A549 (cell line): ENCODE data around the gene GRID2. TPM values are rescaled to one million over a fixed set of nuclear protein-coding genes. Genes with fewer than 3 reads are reported as not detected.

Source experiments
- ATAC-seq, 2 experiments: fragments of 200-7000 bp in 1 of 2; fragments of >200 bp in 1 of 2; cut with Nextera tagmentation in 1 of 2; cut with Tn5 transposase in 1 of 2; 3 replicates each; pipeline versions ENCODE4 v1.8.0 to v1.9.1; 2018 to 2020; ENCODE audit warnings: mild to moderate bottlenecking in 1 of 2, moderate library complexity in 1 of 2
- CTCF ChIA-PET: fragments of 300-600 bp; sonication (Branson Sonifier 250); formaldehyde crosslinking; extraction: SDS; loops from one replicate; lab custom pipeline; 2021; ENCODE audit warnings: antibody characterized with exemption, inconsistent platforms; lab: Yijun Ruan, JAX
- POLR2A ChIA-PET: fragments of 350-600 bp; formaldehyde crosslinking; extraction: SDS; loops from one replicate; lab custom pipeline; 2021; ENCODE audit warnings: antibody characterized with exemption, inconsistent platforms; lab: Yijun Ruan, JAX
- DNase-seq, 2 experiments: peaks; one replicate each; pipeline versions ENCODE4 v3.0.0 to v3.0.0-alpha.2; 2011 to 2016; ENCODE audit warnings: low read depth in 1 of 2, low spot score in 1 of 2
- FAIRE-seq: peaks from 2 replicates; lab custom pipeline; 2011; peaks lifted over from hg19 to GRCh38; lab: Jason Lieb, UNC
- H3K27ac ChIP-seq, 2 experiments: fragments of >200 bp; sonication (Bioruptor Twin); formaldehyde crosslinking; 3 replicates each; pipeline ENCODE4 v1.5.1; 2016 to 2017
- H3K4me1 ChIP-seq: fragments of >200 bp; sonication (Bioruptor Twin); formaldehyde crosslinking; 3 replicates; pipeline ENCODE4 v1.6.1; 2016
- H3K4me2 ChIP-seq: fragments of >200 bp; sonication (Bioruptor Twin); formaldehyde crosslinking; 3 replicates; pipeline ENCODE4 v1.6.1; 2016
- H3K4me3 ChIP-seq: fragments of >200 bp; sonication (Bioruptor Twin); formaldehyde crosslinking; 3 replicates; pipeline ENCODE4 v1.5.1; 2016
- H3K9me3 ChIP-seq: fragments of >200 bp; sonication (Bioruptor Twin); formaldehyde crosslinking; 3 replicates; pipeline ENCODE4 v1.6.1; 2016
- BCL3 ChIP-seq: fragments of >200 bp; sonication (Bioruptor Twin); formaldehyde crosslinking; IDR thresholded peaks from 3 replicates; pipeline ENCODE4 v1.6.1; 2016
- CBX2 ChIP-seq: fragments of 200-600 bp; sonication (generic); IDR thresholded peaks from 2 replicates; pipeline ENCODE4 v1.6.1; 2016; ENCODE audit warnings: low read depth, mild to moderate bottlenecking, borderline replicate concordance
- CBX8 ChIP-seq: fragments of 200-600 bp; sonication (generic); IDR thresholded peaks from 2 replicates; pipeline ENCODE4 v1.6.1; 2016
- CHD4 ChIP-seq: fragments of 200-600 bp; sonication (generic); IDR thresholded peaks from 2 replicates; pipeline ENCODE4 v1.6.1; 2016; ENCODE audit warnings: antibody characterized with exemption, mild to moderate bottlenecking, borderline replicate concordance
- EHMT2 ChIP-seq: fragments of 200-600 bp; sonication (generic); IDR thresholded peaks from 2 replicates; pipeline ENCODE4 v1.6.1; 2016; ENCODE audit warnings: antibody characterized with exemption, low read depth, mild to moderate bottlenecking, moderate library complexity
- HOXB13 ChIP-seq: fragments of 250-450 bp; sonication (Bioruptor Pico); IDR thresholded peaks from 2 replicates; pipeline ENCODE4 v1.5.0; 2020; ENCODE audit warnings: low read depth, mild to moderate bottlenecking, moderate library complexity
- HOXB5 ChIP-seq: fragments of 250-450 bp; sonication (Bioruptor Pico); IDR thresholded peaks from 2 replicates; pipeline ENCODE4 v1.5.0; 2020; ENCODE audit warnings: mild to moderate bottlenecking, moderate library complexity
- JUN ChIP-seq, 2 experiments: fragments of >200 bp; sonication (Bioruptor Twin); formaldehyde crosslinking; IDR thresholded peaks; 2 replicates in 1 of 2; 3 replicates in 1 of 2; pipeline ENCODE4 v1.6.1; 2016 to 2017
- KDM5A ChIP-seq: fragments of 200-600 bp; sonication (generic); IDR thresholded peaks from 2 replicates; pipeline ENCODE4 v1.6.1; 2016; ENCODE audit warnings: antibody characterized with exemption, mild to moderate bottlenecking
- MAFK ChIP-seq: fragments of 450-650 bp; IDR thresholded peaks from 2 replicates; pipeline ENCODE4 v1.6.1; 2014; ENCODE audit not compliant: partially characterized antibody
- MAX ChIP-seq: IDR thresholded peaks from 2 replicates; pipeline ENCODE4 v1.6.1; 2012
- MAZ ChIP-seq: fragments of 150-350 bp; IDR thresholded peaks from 2 replicates; pipeline ENCODE4 v1.6.1; 2014; ENCODE audit warnings: antibody characterized with exemption, low read depth, low read length, borderline replicate concordance
- MYC ChIP-seq: IDR thresholded peaks from 2 replicates; pipeline ENCODE4 v1.6.1; 2012; ENCODE audit warnings: mild to moderate bottlenecking, inconsistent platforms, low read length, improper control_type of control experiment, borderline replicate concordance
- PBX3 ChIP-seq: IDR thresholded peaks from 2 replicates; pipeline ENCODE4 v1.6.1; 2012
- PHF8 ChIP-seq: fragments of 200-600 bp; sonication (generic); IDR thresholded peaks from 2 replicates; pipeline ENCODE4 v1.6.1; 2016; ENCODE audit warnings: low read depth, mild to moderate bottlenecking, antibody characterized with exemption, moderate library complexity, borderline replicate concordance
- POLR2A ChIP-seq: IDR thresholded peaks from 2 replicates; pipeline ENCODE4 v1.6.1; 2012; ENCODE audit warnings: mild to moderate bottlenecking, low read length
- POLR2AphosphoS2 ChIP-seq: conservative IDR thresholded peaks from 2 replicates; pipeline ENCODE4 v1.6.1; 2012; ENCODE audit warnings: low read length, improper control_type of control experiment, inconsistent platforms
- RARB ChIP-seq: fragments of 250-450 bp; sonication (Bioruptor Pico); IDR thresholded peaks from 2 replicates; pipeline ENCODE4 v1.8.0; 2021; ENCODE audit warnings: mild to moderate bottlenecking, moderate library complexity
- RFX5 ChIP-seq: fragments of 450-650 bp; IDR thresholded peaks from 2 replicates; pipeline ENCODE4 v1.7.1; 2014; ENCODE audit warnings: antibody characterized with exemption, mild to moderate bottlenecking, moderate library complexity
- RNF2 ChIP-seq: fragments of 200-600 bp; sonication (generic); IDR thresholded peaks from 2 replicates; pipeline ENCODE4 v1.6.1; 2016; ENCODE audit warnings: low read depth, mild to moderate bottlenecking, antibody characterized with exemption, moderate library complexity, borderline replicate concordance
- SREBF2 ChIP-seq: fragments of 450-650 bp; IDR thresholded peaks from 2 replicates; pipeline ENCODE4 v1.6.1; 2014; ENCODE audit warnings: mild to moderate bottlenecking, moderate library complexity
- ZC3H11A ChIP-seq: fragments of 450-650 bp; IDR thresholded peaks from 2 replicates; pipeline ENCODE4 v1.6.1; 2014; ENCODE audit warnings: antibody characterized with exemption, mild to moderate bottlenecking
- ZFP36 ChIP-seq: fragments of 450-650 bp; IDR thresholded peaks from 2 replicates; pipeline ENCODE4 v1.6.1; 2014; ENCODE audit warnings: borderline replicate concordance; ENCODE audit not compliant: partially characterized antibody
- ZSCAN20 ChIP-seq: fragments of 250-450 bp; sonication (Bioruptor Pico); IDR thresholded peaks from 2 replicates; pipeline ENCODE4 v1.8.0; 2022; ENCODE audit warnings: mild to moderate bottlenecking, moderate library complexity
- WGBS: methylation state at CpG from one replicate; pipeline ENCODE4 v1.1.6; 2017; ENCODE audit errors: missing lambda C conversion rate; 5-methylcytosine and 5-hydroxymethylcytosine counted together
- polyA plus RNA-seq, 4 experiments: library from polyadenylated mRNA; depleted of rRNA in 3 of 4; stranded (reverse); fragments of >200 nt; fragmentation: RNase III in 1 of 4; extraction: RNeasy Plus Mini Kit Qiagen cat#74134 plus additional on column Dnase treatment in 1 of 4; gene quantifications; 2 replicates in 3 of 4; 3 replicates in 1 of 4; pipeline ENCODE4 v1.2.3, GENCODE V29; 2011 to 2017
- TF ChIP-seq, protein P1 (sequence below): fragments of 450-650 bp; IDR thresholded peaks from 2 replicates; pipeline ENCODE4 v1.6.1; 2014; ENCODE audit warnings: antibody characterized with exemption
- TF ChIP-seq, protein P2 (sequence below): fragments of 200-600 bp; sonication (generic); IDR thresholded peaks from 2 replicates; pipeline ENCODE4 v1.6.1; 2016; ENCODE audit warnings: antibody characterized with exemption, mild to moderate bottlenecking, moderate library complexity
- TF ChIP-seq, protein P3 (sequence below): fragments of 250-450 bp; sonication (Bioruptor Pico); IDR thresholded peaks from 2 replicates; pipeline ENCODE4 v1.5.0; 2020; ENCODE audit warnings: low read depth, mild to moderate bottlenecking, moderate library complexity

GRID2 gene
- polyA plus RNA-seq, 2 of the 4 experiments (the other 2 are of a cell fraction) = not detected

DNA sequence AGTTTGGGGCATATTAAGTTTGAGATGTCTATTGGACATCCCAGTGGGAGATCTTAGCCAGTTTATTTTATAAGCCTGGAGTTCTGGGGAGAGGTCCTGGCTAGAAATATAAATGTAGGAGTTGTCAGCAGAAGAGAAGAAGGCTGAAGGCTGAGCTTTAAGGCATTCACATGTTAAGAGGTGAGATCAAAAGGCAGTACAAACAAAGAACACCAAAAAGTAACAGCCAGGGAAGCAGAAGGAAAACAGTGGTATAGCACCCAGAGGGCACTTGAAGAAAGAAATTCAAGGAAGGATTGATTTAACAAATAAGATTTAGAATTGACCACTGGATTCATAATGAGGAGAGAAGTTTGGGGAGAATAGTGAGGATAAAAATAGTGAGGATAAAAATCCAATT, 1383.5 kb downstream of the GRID2 start:
- Histone ChIP-seq H3K9me3 (no peaks in the 10 kb centered on the region), H3K27ac (no peak overlapping the region), H3K4me3 (no peak overlapping the region), H3K4me1 (no peaks in the 10 kb centered on the region), H3K4me2 (no peak overlapping the region)
- ChIA-PET CTCF (no interaction called here), POLR2A (no interaction called here)
- no peak for FAIRE-seq
- TF ChIP-seq JUN (IDR thresholded peaks at IDR 0.05) = no peak
- no peak for TF ChIP-seq POLR2A
- no peak for TF ChIP-seq ZFP36
- TF ChIP-seq KDM5A = no peak
- no peak for DNase-seq
- no peak for ATAC-seq

GRCh38 chr4:93688978-93689377, 1385.2 kb downstream of the GRID2 start:
- CTCF ChIA-PET = no interaction called here
- Histone ChIP-seq H3K27ac (no peak overlapping the region), H3K4me1 (no peaks in the 10 kb centered on the region), H3K4me3 (no peak overlapping the region), H3K9me3 (no peaks in the 10 kb centered on the region), H3K4me2 (no peak overlapping the region)
- WGBS = 20% methylated on average over 4 of the region's 4 CpGs
- FAIRE-seq (no peak), DNase-seq (no peak), ATAC-seq (no peak)
- POLR2A ChIA-PET = no interaction called here
- TF ChIP-seq PBX3 = no peak
- no peak for TF ChIP-seq BCL3
- TF ChIP-seq, protein P1, sequence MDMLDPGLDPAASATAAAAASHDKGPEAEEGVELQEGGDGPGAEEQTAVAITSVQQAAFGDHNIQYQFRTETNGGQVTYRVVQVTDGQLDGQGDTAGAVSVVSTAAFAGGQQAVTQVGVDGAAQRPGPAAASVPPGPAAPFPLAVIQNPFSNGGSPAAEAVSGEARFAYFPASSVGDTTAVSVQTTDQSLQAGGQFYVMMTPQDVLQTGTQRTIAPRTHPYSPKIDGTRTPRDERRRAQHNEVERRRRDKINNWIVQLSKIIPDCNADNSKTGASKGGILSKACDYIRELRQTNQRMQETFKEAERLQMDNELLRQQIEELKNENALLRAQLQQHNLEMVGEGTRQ = no peak
- no peak for TF ChIP-seq RFX5
- TF ChIP-seq ZC3H11A = no peak
- TF ChIP-seq, protein P2, sequence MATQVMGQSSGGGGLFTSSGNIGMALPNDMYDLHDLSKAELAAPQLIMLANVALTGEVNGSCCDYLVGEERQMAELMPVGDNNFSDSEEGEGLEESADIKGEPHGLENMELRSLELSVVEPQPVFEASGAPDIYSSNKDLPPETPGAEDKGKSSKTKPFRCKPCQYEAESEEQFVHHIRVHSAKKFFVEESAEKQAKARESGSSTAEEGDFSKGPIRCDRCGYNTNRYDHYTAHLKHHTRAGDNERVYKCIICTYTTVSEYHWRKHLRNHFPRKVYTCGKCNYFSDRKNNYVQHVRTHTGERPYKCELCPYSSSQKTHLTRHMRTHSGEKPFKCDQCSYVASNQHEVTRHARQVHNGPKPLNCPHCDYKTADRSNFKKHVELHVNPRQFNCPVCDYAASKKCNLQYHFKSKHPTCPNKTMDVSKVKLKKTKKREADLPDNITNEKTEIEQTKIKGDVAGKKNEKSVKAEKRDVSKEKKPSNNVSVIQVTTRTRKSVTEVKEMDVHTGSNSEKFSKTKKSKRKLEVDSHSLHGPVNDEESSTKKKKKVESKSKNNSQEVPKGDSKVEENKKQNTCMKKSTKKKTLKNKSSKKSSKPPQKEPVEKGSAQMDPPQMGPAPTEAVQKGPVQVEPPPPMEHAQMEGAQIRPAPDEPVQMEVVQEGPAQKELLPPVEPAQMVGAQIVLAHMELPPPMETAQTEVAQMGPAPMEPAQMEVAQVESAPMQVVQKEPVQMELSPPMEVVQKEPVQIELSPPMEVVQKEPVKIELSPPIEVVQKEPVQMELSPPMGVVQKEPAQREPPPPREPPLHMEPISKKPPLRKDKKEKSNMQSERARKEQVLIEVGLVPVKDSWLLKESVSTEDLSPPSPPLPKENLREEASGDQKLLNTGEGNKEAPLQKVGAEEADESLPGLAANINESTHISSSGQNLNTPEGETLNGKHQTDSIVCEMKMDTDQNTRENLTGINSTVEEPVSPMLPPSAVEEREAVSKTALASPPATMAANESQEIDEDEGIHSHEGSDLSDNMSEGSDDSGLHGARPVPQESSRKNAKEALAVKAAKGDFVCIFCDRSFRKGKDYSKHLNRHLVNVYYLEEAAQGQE = no peak
- no peak for TF ChIP-seq MAFK
- TF ChIP-seq CBX2 = no peak
- no peak for TF ChIP-seq POLR2AphosphoS2
- no peak for TF ChIP-seq PHF8
- TF ChIP-seq POLR2A = no peak
- TF ChIP-seq RARB (CRISPR knock-in tag) = no peak
- no peak for TF ChIP-seq EHMT2
- no peak for TF ChIP-seq RNF2

GRCh38 chr4:93693141-93693540, 1389.4 kb downstream of the GRID2 start:
- no peak for FAIRE-seq
- TF ChIP-seq MAFK (no peak), CHD4 (no peak), CBX8 (no peak), HOXB5 (CRISPR knock-in tag) (no peak), SREBF2 (no peak), PBX3 (no peak), HOXB13 (CRISPR knock-in tag) (no peak), ZSCAN20 (CRISPR knock-in tag) (no peak), MYC (no peak), MAZ (no peak), PHF8 (no peak), MAX (no peak)
- TF ChIP-seq, protein P3, sequence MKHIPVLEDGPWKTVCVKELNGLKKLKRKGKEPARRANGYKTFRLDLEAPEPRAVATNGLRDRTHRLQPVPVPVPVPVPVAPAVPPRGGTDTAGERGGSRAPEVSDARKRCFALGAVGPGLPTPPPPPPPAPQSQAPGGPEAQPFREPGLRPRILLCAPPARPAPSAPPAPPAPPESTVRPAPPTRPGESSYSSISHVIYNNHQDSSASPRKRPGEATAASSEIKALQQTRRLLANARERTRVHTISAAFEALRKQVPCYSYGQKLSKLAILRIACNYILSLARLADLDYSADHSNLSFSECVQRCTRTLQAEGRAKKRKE (CRISPR knock-in tag) = no peak

More at GRCh38 chr4:93693141-93693540, 1389.4 kb downstream of the GRID2 start:
- ATAC-seq (no peak), DNase-seq (no peak)
- WGBS = 84% methylated on average over 3 of the region's 3 CpGs
- no peak overlapping the region for H3K4me2 ChIP-seq
- CTCF ChIA-PET = no interaction called here
- no peaks in the 10 kb centered on the region for H3K4me1 ChIP-seq
- POLR2A ChIA-PET = no interaction called here
- H3K4me3 ChIP-seq = no peak overlapping the region
- H3K27ac ChIP-seq = no peak overlapping the region
- no peaks in the 10 kb centered on the region for H3K9me3 ChIP-seq
